WERI-Rb-1 (cell line): ENCODE results near the gene CPNE5.
"Not testable (repeated sequence)": the region's sequence is repeated elsewhere in the genome, so short reads cannot be mapped to it uniquely, and the experiment has no call there.

ENCODE experiments used
- DNase-seq: peaks from one replicate; pipeline ENCODE4 v3.0.0-alpha.2; 2020
- H3K27ac ChIP-seq: fragments of 250-450 bp; sonication (Bioruptor Pico); 2 replicates; pipeline ENCODE4 v1.5.1; 2020; ENCODE audit warnings: mild to moderate bottlenecking, moderate library complexity
- H3K27me3 ChIP-seq: fragments of 250-450 bp; sonication (Bioruptor Pico); 2 replicates; pipeline ENCODE4 v1.5.1; 2021; ENCODE audit warnings: mild to moderate bottlenecking, low read depth, moderate library complexity; ENCODE audit not compliant: insufficient read depth, severe bottlenecking
- H3K36me3 ChIP-seq: fragments of 250-450 bp; sonication (Bioruptor Pico); 2 replicates; pipeline ENCODE4 v1.5.1; 2020; ENCODE audit warnings: mild to moderate bottlenecking, moderate library complexity
- H3K4me3 ChIP-seq: 2 replicates; pipeline ENCODE4 v1.5.1; 2011; ENCODE audit warnings: low read depth, mild to moderate bottlenecking, control low read depth, low read length
- H3K9me3 ChIP-seq: fragments of 250-450 bp; sonication (Bioruptor Pico); 2 replicates; pipeline ENCODE4 v1.5.1; 2021; ENCODE audit warnings: mild to moderate bottlenecking, moderate library complexity; ENCODE audit not compliant: severe bottlenecking
- CTCF ChIP-seq: IDR thresholded peaks from 2 replicates; pipeline ENCODE4 v1.5.1; 2011; ENCODE audit warnings: low read depth, mild to moderate bottlenecking, control low read depth, inconsistent platforms, low read length

CPNE5 gene

GRCh38 chr6:36813526-36813925 lies 25.7 kb downstream of the CPNE5 start:
- Histone ChIP-seq H3K4me3 (no peak overlapping the region), H3K27me3 (no peaks in the 10 kb centered on the region), H3K9me3 (no peaks in the 10 kb centered on the region), H3K27ac (no peak overlapping the region), H3K36me3 (no peaks in the 10 kb centered on the region)
- TF ChIP-seq CTCF = no peak
- DNase-seq = no peak

GRCh38 chr6:36813047-36813446 lies 26.2 kb downstream of the CPNE5 start:
- not testable (repeated sequence) for H3K27ac ChIP-seq, H3K36me3 ChIP-seq, DNase-seq, H3K9me3 ChIP-seq, H3K27me3 ChIP-seq, H3K4me3 ChIP-seq

GRCh38 chr6:36809941-36810803 lies 29.1 kb downstream of the CPNE5 start:
- Histone ChIP-seq H3K9me3 (no peaks in the 10 kb centered on the region), H3K4me3 (no peak overlapping the region), H3K36me3 (no peaks in the 10 kb centered on the region), H3K27ac (no peak overlapping the region), H3K27me3 (no peaks in the 10 kb centered on the region)
- DNase-seq = peak; percentile 76
- TF ChIP-seq CTCF = peak; percentile 68

DNA sequence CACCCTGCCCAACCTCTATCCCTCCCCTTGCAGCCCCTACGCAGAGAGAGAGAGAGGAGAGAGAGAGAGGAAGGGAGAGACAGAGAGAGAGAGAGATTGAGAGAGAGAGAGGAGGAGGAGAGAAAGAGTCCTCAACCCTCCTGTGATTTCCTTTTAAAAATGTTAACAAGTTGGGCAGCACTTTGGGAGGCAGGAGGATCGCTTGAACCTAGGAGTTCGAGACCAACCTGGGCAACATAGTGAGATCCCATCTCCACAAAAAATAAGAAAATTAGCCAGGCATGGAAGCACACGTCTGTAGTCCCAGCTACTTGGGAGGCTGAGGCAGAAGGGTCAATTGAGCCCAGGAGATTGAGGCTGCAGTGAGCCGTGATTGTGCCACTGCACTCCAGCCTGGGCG lies 30.1 kb downstream of the CPNE5 start:
- no peak overlapping the region for H3K4me3 ChIP-seq
- H3K27ac ChIP-seq = no peak overlapping the region
- no peaks in the 10 kb centered on the region for H3K36me3 ChIP-seq
- no peaks in the 10 kb centered on the region for H3K9me3 ChIP-seq
- no peak for TF ChIP-seq CTCF
- H3K27me3 ChIP-seq = no peaks in the 10 kb centered on the region
- no peak for DNase-seq

GRCh38 chr6:36808634-36809033 lies 30.6 kb downstream of the CPNE5 start:
- no peak for DNase-seq
- no peaks in the 10 kb centered on the region for H3K9me3 ChIP-seq
- no peaks in the 10 kb centered on the region for H3K27me3 ChIP-seq
- no peak overlapping the region for H3K4me3 ChIP-seq
- H3K36me3 ChIP-seq = no peaks in the 10 kb centered on the region
- TF ChIP-seq CTCF = no peak
- H3K27ac ChIP-seq = no peak overlapping the region

DNA sequence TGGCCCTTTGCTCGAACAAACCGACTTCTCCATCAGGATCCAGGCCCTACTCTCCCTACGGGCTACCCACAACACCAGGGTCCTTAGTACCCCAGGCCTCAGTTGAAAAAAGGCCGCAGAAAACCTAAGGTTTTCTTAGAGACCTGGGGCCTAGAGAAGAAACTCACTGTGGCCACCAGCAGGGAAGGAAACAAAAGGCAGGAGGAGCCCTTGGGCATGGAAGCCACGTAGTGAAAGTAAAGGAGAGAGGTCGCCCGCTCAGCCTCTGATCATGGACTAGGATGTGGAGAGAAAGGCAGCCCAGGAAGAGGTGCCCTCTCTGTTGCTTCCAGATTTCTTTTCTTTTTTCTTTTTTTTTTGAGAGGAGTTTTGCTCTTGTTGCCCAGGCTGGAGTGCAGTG lies 31.5 kb downstream of the CPNE5 start:
- Histone ChIP-seq H3K27me3 (no peaks in the 10 kb centered on the region), H3K4me3 (no peak overlapping the region), H3K9me3 (no peaks in the 10 kb centered on the region), H3K27ac (no peak overlapping the region), H3K36me3 (no peaks in the 10 kb centered on the region)
- TF ChIP-seq CTCF = 0 out of 2 replicates have a peak, but pooled peaks have one; percentile 4
- DNase-seq = no peak
